GM21786 (cell line): ENCODE data around the gene MIA.
"Not testable (repeated sequence)": the region's sequence is repeated elsewhere in the genome, so short reads cannot be mapped to it uniquely, and the experiment has no call there.

ENCODE experiments used
- ATAC-seq: cut with Tn5 transposase; IDR thresholded peaks from one replicate; pipeline ENCODE4 v1.9.1; 2021; ENCODE audit not compliant: unreplicated experiment

Gene MIA

DNA sequence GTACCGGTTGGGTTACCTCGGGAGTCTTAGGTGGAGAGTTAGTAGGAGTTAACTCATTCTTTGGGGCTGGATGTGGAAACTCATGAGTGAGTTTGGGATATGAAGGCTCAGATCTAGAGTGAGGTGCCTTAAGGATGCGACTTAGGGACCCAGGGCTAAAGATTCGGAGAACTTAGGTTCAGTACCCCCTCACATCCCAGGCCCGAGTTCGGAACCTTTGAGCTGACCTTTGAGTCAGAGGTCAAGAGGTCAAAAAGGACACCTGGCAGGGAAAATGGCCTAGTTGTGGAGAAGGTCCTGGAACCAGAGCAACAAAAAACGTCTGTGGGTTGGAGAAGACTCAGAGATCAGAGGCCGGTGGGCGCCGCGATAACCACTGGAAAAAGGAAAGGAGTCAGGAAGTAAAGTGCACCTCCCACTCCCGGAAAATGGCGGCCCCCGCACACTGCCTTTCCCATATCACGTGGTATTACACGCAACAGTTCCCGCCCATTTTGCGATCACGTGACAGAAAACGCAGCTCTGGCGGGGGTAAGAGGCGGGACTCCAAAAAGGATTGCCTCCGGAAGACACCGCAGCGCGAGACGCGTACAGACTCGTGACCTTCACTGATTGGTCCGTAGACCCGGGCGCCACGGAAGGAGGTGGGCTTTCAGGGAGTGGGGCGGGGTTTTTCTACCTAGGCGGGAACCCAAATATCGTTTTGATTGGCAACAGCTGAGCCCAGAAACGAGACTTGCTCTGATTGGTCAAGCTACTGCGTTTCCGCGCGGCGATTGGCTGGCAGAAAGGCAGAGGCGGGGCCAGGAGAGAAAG is 25.1 kb upstream of the MIA start, which contains the start of gene ACTMAP:
TSS of gene ACTMAP (minus strand) at position 420 of the 816 bp plus-strand sequence. CDS start 674 bp downstream, outside the sequence.
- ATAC-seq = peak; percentile 79

DNA sequence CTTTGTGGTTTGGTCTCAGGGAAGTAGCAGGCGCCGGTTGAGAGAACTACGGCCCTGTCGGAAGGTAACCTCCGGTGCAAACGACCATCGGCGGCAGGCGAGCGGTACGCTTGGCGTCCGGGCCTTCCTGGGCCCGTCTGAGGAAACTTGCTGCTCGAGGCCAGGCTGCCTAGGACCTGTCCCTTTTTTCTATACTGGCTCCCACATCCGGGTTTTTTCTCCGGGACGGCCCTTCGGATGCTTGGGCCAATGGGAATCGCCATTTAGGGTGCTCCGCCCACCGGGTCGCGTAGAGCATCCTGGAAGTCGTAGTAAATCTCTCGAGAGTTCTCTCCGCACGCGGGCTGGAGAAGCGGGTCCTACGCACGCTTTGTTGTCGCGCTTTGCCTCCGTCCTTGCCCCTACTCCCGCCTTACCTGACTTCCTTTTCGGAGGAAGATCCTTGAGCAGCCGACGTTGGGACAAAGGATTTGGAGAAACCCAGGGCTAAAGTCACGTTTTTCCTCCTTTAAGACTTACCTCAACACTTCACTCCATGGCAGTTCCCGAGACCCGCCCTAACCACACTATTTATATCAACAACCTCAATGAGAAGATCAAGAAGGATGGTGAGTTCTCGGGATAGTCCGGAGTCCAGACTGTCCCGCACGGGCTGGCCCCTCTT is 24.3 kb upstream of the MIA start, which contains the start of gene SNRPA:
TSS of gene SNRPA (plus strand) at position 330 of the 664 bp plus-strand sequence. CDS start at position 536, 206 bp downstream.
- ATAC-seq = peak; percentile 55

DNA sequence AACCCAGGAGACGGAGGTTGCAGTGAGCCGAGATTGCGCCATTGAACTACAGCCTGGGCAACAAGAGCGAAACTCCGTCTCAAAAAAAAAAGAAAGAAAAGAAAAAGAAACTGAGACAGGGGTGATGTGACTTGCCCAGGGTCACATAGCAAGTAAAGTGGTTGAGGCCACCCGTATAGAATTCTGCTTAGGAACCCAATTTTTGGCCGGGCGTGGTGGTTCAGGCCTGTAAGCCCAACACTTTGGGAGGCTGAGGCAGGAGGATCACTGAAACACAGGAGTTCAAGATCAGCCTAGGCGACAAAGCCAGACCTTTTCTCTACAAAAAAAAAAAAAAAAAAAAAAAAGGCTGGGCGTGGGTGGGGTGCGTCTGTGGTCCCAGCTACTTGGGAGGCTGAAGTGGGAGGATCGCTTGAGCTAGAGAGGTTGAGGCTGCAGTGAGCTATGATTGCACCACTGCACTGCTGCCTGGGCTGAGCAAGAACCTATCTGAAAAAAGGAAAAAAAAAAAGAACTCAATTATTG is 23.0 kb upstream of the MIA start:
- no peak for ATAC-seq

DNA sequence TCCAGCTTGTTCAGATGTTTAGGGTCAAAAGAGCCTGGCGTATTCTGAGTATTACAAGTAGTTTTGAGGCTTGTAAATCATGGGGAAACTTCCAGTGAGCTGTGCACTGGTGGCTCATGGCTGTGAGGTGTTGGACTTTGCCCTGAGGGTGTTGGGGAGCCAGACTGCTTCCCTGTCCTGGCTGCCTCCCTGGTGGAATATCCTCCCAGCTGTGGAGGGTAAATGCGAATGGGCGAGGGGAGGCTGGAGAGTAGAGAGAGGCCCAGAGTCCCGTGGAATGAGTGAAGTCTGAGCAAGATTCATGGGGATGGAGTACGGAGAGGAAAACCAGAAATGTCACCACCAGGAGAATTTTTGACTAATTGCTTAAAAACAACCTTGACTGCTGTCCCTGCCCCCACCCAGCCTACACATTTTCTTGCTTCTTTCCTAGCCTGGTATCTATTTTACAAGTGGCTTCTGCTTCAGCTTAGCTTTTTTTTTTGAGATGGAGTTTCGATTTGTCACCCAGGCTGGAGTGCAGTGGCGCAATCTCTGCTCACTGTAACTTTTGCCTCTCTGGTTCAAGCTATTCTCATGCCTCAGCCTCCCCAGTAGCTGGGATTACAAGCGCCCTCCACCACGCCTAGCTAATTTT is 20.6 kb upstream of the MIA start:
- ATAC-seq = no peak

DNA sequence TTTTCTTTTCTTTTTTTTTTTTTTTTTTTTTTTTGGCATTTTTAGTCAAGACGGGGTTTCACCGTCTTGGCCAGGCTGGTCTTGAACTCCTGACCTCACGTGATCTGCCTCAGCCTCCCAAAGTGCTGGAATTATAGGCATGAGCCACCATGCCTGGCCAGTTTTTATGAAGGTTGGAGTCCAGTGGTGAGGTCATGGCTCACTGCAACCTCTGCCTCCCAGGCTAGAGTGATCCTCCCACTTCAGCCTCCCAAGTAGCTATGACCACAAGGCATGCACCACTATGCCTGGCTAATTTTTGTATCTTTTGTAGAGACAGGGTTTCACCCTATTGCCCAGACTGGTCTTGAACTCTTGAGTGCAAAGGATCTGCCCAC is 20.1 kb upstream of the MIA start:
- ATAC-seq = no peak

DNA sequence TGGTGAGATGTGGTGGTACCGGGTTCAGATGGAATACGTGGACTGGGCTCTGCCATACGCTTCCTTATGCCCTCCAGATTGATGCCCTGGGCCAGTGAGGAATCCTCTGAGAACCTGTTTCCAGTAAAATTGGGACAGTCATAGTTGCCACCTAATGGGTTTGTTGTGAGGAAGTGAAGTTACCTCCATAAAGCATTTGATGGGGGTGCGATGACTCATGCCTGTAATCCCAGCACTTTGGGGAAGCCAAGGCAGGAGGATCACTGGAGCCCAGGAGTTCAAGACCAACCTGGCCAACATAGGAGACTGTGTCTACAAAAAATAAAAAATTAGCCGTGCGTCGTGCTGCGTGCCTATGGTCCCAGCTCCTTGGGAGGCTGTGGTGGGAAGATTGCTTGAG is 19.5 kb upstream of the MIA start:
- no peak for ATAC-seq

DNA sequence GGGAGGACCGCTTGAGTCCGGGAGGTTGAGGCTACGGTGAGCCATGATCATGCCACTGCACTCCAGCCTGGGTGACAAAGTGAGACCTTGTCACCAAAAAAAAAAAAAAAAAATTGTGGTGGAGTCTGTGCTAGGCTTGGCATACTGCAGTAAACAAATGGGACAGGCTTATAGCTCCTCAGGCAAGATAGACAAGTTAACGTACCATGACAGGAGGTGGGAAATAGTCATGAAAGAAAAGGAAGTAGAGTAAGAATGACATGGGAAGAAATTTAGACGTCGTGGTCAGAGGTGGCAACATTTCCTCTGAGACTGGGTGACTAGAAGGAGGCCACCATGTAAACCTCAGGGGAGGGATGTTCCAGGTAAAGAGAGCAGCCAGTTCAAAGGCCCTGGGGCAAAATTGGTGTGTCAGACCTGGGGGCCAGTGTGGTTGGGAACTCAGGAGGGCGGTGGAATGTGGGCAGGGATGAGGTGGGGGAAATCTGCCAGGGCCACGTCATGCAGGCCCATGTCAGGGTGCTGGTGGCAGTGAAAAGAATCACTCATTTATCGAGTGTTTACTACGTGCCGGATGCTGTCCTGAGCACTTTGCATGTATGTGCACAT is 18.7 kb upstream of the MIA start:
- no peak for ATAC-seq

DNA sequence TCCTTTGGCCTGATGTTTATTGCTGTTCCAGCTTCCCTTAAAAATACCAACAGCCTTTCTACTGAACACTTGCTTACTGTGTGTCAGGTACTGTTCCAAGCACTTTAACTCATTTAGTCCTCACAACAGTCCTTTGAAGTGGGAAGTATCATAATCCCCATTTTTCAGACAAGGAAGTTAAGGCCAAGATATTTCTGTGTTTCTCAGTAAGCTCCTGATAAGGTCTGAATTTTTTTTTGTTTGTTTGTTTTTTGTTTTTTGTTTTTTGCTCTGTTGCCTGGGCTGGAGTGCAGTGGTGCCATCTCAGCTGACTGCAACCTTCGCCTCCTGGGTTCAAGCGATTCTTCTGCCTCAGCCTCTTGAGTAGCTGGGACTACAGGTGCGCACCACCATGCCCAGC is 16.8 kb upstream of the MIA start:
- ATAC-seq = no peak

DNA sequence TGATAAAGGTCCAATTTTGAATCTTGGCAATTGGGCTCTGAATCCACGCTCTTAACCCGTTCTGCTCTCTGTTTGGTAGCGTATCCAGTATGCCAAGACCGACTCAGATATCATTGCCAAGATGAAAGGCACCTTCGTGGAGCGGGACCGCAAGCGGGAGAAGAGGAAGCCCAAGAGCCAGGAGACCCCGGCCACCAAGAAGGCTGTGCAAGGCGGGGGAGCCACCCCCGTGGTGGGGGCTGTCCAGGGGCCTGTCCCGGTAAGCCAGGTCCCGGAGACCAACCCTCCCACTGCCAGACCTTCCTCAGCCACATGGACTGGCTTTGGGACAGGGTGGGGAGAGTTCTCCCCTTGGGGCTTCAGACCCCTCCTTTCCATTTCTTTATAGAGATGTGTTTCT is 16.0 kb upstream of the MIA start:
- ATAC-seq = no peak

DNA sequence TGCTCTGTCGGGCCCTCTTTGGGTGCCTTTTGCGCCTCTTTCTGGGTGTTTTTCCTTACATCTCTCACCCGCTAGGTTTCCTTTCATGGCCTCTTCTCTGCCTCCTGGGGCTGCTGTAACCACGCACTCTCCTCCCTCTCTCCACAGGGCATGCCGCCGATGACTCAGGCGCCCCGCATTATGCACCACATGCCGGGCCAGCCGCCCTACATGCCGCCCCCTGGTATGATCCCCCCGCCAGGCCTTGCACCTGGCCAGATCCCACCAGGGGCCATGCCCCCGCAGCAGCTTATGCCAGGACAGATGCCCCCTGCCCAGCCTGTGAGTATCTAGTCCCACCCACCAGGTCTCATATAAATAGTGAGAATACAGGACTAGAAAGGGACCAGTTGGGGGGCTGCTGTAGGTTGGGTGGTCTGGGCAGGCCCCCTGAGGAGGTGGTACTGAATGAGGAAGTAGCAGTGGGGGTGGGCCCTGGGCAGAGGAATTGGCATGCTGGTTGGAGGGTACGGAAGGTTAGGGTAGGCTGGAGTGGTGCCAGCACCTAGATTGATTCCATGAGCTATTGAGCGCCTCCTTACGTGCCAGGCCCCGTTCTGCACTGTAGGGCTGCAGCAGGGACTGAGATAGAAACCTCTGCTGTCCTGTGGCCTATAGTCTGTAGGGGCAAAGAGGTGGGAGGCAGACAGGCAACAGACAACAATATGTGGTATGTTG is 12.4 kb upstream of the MIA start:
- ATAC-seq = no peak

DNA sequence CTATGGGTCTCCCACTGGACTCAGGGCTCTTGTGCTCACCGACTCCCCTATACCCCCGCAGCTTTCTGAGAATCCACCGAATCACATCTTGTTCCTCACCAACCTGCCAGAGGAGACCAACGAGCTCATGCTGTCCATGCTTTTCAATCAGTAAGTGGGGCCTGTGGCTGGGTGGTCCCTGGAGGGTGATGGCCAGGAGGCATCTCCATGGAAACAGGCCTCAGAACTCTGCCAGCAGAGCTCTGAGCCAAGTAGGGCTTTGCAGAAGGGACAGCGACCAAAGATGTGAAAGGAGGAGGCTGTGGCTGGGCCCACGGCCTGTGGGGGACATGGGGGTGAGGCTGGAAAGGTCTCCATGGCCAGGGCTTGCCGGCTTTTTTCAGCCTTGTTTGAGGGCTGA is 11.8 kb upstream of the MIA start:
- ATAC-seq = no peak

DNA sequence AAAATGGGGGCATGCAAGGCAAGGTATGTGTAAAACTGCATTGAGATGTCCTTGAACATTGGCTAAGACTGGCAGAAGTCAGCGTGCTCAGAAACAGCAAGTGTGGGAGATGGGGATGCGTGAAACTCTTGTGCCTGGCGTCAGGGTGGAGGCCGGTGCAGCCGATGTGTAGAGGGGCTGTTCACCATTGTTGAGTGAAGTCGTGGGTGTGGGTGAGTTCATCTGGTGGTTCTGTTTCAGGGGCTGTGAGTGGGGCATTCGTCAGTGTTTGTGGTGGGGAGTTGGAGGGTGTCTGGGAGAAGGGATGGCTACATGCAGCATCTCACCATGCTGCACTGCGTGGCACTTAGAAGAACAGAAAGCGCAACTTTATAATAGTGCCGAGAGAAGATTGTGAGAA is 11.4 kb upstream of the MIA start:
- no peak for ATAC-seq

DNA sequence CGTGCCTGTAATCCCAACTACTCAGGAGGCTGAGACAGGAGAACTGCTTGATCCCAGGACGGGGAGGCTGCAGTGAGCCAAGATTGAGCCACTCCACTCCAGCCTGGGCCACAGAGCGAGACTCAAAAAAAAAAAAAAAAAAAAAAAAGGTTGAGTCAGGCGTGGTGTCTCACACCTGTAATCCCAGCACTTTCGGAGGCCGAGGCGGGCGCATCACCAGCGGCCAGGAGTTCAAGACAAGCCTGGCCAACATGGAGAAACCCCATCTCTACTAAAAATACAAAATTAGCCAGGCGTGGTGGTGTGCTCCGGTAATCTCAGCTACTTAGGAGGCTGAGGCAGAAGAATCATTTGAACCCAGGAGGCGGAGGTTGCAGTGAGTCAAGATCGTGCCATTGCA is 8.9 kb upstream of the MIA start:
- ATAC-seq = not testable (repeated sequence)

DNA sequence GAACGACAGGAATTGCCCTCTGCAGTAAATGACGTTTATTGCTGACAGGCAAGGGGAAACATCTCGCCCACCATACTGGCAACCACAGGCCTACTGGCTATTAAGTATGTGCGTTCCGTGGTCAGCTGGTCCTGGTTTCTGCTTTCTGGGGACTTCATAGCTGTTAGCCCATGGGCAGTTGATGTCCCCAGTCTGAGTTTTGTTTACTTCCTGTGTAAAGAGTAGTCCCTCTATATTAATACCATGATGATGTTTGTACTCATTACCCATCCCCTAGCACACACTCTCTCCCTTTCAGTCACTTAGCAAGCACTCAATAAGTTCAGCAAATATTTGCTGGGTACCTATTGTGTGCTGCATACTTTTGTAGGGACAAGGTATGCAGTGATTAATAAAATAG is 6.5 kb upstream of the MIA start:
- no peak for ATAC-seq

DNA sequence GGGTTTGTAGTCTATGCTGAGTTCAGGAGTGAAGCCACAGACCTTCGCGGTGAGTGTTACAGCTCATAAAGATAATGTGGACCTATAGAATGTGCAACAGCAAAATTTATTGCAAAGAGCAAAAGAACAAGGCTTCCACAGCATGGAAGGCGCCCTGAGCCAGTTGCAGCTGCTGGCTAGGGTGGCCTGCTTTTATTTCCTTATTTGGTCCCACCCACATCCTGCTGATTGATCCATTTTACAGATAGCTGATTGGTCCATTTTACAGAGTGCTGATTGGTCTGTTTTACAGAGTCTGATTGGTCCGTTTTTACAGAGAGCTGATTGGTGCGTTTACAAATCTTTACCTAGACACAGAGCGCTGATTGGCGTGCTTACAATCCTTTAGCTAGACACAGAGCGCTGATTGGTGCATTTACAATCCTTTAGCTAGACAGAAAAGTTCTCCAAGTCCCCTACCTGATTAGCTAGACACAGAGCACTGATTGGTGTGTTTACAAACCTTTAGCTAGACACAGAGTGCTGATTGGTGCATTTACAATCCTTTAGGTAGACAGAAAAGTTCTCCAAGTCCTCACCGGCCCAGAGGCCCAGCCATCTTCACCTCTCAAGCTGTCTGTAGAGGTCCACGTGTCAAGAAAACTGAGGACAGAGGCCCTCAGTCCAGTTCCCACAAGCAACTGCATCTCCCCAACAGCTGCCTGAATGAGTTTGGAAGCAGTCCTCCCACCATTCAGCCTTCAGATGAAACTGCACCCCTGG is 4.0 kb upstream of the MIA start:
- not testable (repeated sequence) for ATAC-seq

DNA sequence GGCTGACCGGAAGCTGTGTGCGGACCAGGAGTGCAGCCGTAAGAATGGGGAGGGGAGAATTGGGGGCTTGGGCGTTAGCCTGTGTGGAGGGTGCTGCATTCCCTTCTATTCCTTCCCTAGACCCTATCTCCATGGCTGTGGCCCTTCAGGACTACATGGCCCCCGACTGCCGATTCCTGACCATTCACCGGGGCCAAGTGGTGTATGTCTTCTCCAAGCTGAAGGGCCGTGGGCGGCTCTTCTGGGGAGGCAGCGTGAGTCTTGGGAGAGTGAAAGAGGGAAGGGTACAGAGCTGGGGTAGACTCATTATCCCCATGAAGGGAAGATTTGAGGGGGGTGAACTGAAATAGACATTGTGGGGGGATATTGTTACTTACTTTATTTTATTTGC is 306 bp downstream of the MIA start:
- no peak for ATAC-seq

DNA sequence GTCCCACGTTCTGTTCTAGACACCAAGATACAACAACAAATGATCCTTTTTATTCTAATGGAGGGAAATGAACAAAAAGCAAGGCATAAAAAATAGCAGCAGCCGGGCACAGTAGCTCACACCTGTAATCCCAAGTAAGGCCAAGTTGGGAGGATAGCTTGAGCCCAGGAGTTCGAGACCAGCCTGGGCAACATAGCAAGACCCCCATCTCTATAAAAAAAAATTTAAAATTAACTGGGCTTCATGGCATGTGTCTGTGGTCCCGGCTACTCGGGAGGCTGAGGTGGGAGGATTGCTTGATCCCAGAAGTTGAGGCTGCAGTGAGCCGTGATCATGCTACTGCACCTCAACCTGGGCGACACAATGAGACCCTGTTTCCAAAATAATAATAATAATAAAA is 1.0 kb downstream of the MIA start:
- ATAC-seq = no peak

DNA sequence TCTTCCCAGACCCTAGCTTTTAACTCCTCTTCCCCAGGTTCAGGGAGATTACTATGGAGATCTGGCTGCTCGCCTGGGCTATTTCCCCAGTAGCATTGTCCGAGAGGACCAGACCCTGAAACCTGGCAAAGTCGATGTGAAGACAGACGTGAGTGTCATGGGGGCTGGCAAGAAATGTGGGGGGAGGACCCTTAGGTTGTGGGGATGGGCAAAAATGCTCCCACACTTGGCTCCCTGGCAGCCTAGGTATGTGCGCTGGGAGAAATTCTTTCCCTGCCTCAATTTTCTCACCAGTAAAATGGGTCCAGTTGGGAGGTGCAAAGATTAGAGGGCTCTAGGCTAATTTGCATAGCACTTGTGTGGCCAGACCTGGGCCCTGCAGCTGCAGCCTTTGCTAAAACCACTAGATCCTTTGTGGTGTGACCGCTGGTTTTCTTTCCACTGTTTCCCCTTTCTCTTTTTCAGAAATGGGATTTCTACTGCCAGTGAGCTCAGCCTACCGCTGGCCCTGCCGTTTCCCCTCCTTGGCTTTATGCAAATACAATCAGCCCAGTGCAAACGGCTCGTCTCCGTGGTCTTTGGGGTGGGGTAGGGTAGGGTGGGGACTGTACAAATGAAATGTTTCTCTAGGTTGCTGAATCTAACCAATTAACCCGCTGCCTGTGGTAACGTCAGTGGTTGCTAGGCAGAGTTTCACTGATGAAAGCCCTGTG is 1.8 kb downstream of the MIA start:
- ATAC-seq = peak; percentile 60

DNA sequence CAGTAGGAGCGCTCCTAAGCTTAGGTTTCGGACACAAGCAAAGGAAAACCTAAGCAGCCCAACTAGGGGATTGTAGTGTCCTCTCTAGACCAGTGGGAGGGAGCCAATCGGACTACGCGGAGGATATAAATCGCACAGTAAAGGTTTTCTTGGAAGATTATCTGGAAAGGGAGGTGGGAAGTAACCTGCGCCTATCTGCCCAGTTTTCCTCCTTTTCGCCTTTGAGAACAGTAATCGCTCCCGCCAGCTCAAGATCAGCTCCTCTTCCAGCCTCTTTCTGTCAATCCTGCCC is 2.3 kb downstream of the MIA start:
- no peak for ATAC-seq
